PFSK-1 (cell line): ENCODE data around the gene BPIFB3.

Experiments used
- FOXP2 ChIP-seq: optimal IDR thresholded peaks from 2 replicates; pipeline ENCODE3; 2011; ENCODE audit warnings: borderline replicate concordance, control low read depth, inconsistent platforms; ENCODE audit not compliant: insufficient read depth; ENCODE audit errors: extremely low read length, extremely low read depth
- POLR2AphosphoS5 ChIP-seq: IDR thresholded peaks from 2 replicates; pipeline ENCODE4 v1.6.1; 2012; ENCODE audit warnings: low read depth, mild to moderate bottlenecking, control low read depth, low read length, moderate library complexity
- SIN3A ChIP-seq: IDR thresholded peaks from 2 replicates; pipeline ENCODE4 v1.6.1; 2012; ENCODE audit warnings: mild to moderate bottlenecking, low read length, moderate library complexity, borderline replicate concordance; ENCODE audit not compliant: insufficient read depth
- TAF1 ChIP-seq: IDR thresholded peaks from 2 replicates; pipeline ENCODE4 v1.6.1; 2012; ENCODE audit warnings: low read length, control low read depth, borderline replicate concordance; ENCODE audit not compliant: insufficient read depth
- TF ChIP-seq, protein P1 (sequence below), 2 experiments: IDR thresholded peaks; 2 replicates each; pipeline versions ENCODE4 v1.6.1 to v1.8.0; 2011 to 2012; ENCODE audit warnings: low read depth in 2 of 2, low read length in 2 of 2, control low read depth in 1 of 2, inconsistent platforms in 1 of 2, mild to moderate bottlenecking in 1 of 2, moderate library complexity in 1 of 2; ENCODE audit not compliant: insufficient read depth in 1 of 2

BPIFB3 gene

DNA sequence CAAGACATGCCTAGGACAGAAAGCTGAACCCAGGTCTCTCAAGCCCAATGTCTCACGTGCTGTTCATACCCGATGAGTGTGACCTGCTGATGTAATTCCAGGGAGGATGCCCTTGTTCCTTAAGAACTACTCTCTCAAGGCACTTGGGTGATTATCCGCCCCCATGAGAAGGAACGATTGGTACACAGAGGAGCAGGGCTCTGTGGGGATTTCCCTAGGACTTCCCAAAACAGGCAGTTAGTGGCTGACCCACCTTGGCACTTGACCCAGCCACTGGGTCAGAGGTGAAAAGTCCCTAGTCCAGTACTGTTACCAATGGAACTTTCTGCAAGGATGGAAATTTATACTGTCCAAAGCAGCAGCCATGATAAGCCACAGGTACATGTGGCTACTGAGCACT lies 31.4 kb upstream of the BPIFB3 start:
- no peak for TF ChIP-seq FOXP2

DNA sequence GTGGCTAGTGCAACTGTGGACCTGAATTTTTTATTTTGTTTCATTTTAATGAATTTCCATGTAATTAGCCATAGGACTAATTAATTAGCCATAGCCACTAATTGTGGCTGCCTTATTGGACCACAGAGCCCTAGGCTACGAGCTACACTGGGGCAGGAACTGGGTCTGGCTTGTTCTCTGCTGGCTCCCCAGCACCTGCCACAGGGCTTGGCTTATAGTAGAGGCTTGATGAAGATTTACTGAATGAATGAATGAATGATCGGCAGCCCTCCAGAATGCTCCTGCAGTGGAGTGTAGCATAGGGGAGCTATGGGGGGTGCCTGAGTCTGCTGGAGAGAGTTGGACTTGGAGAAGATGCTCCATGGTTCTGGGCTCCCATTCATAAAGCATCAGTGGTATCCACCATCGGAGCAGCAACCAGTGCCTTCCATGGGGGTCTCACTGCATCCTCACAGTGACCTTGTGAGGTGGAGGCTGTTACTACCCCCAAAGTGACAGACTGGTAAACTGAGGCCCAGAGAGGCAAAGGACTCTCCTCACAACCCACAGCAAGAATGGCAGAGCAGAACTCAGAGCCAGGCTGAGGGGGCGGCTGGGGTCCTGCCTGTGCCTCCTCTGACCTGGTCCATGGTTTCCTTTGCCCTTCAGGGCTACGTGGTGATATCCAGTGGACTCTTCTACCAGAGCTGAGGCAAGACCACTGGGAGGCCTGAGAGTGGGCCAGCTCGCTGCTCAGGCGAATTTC lies 30.8 kb upstream of the BPIFB3 start:
- TF ChIP-seq POLR2AphosphoS5 (no peak), SIN3A (no peak)
- TF ChIP-seq, protein P1, sequence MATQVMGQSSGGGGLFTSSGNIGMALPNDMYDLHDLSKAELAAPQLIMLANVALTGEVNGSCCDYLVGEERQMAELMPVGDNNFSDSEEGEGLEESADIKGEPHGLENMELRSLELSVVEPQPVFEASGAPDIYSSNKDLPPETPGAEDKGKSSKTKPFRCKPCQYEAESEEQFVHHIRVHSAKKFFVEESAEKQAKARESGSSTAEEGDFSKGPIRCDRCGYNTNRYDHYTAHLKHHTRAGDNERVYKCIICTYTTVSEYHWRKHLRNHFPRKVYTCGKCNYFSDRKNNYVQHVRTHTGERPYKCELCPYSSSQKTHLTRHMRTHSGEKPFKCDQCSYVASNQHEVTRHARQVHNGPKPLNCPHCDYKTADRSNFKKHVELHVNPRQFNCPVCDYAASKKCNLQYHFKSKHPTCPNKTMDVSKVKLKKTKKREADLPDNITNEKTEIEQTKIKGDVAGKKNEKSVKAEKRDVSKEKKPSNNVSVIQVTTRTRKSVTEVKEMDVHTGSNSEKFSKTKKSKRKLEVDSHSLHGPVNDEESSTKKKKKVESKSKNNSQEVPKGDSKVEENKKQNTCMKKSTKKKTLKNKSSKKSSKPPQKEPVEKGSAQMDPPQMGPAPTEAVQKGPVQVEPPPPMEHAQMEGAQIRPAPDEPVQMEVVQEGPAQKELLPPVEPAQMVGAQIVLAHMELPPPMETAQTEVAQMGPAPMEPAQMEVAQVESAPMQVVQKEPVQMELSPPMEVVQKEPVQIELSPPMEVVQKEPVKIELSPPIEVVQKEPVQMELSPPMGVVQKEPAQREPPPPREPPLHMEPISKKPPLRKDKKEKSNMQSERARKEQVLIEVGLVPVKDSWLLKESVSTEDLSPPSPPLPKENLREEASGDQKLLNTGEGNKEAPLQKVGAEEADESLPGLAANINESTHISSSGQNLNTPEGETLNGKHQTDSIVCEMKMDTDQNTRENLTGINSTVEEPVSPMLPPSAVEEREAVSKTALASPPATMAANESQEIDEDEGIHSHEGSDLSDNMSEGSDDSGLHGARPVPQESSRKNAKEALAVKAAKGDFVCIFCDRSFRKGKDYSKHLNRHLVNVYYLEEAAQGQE (IDR thresholded peaks at IDR 0.05; ENCODE audit: insufficient read depth in 1 of 2, low read depth in 2 of 2, low read length in 2 of 2): no peak

DNA sequence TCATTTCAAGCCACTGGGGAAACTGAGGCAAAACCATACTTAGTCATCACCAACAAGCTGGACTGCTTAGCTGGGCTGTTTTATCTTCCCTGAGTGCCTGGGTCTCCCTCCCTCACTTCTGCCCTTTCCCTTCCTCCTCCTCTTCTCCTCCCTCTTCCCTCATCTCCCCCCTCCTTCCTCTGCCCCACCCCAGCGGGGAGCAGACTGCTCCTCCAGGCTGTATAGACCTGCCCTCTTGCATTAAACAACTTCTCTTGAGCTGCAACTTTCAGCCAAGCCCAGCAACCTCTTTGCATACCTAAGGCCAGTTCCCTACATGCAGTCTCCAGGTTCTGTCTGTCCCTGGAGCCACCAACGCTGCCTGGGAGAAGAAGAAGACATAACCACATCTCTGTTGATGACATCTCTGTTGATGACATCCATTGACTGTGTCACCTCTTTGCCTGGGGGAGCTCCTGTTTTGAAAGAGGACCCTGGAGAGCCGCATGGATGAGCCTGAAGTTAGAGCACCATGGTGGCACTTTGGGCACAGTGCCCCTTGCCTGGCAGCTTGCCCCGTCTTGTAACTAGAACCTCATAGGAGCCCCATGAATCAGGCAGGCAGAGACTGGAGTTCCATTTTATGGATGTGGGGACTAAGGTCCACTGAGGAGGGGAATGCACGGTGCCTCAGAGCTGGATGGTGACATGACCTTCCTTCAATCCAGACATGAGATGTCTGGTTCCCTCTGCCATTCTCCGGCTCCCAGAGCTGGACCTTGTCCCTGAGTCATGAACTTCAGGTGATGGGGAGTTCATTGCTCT lies 30.1 kb upstream of the BPIFB3 start:
- TF ChIP-seq POLR2AphosphoS5 (no peak), TAF1 (no peak), FOXP2 (no peak), SIN3A (no peak)
- TF ChIP-seq, protein P1 (IDR thresholded peaks at IDR 0.05; ENCODE audit: insufficient read depth in 1 of 2, low read depth in 2 of 2, low read length in 2 of 2): no peak

DNA sequence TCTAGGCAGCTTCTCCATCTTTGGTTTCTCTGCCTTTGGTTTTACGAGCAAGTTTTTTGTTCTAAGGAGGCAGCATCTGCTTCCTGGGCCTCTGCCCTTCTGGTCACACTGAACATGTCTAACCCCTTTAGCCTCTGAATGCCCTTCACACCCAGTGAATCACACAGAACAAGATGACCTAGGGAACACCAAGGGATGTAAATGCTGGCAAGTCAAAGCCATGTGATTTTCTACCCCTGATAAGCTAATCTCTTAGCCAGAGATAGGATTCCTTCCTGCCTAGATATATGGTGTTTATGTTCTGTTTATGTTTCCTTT lies 29.5 kb upstream of the BPIFB3 start:
- TF ChIP-seq TAF1 (no peak), POLR2AphosphoS5 (no peak), SIN3A (no peak), FOXP2 (no peak)
- TF ChIP-seq, protein P1 (IDR thresholded peaks at IDR 0.05; ENCODE audit: insufficient read depth in 1 of 2, low read depth in 2 of 2, low read length in 2 of 2): no peak

DNA sequence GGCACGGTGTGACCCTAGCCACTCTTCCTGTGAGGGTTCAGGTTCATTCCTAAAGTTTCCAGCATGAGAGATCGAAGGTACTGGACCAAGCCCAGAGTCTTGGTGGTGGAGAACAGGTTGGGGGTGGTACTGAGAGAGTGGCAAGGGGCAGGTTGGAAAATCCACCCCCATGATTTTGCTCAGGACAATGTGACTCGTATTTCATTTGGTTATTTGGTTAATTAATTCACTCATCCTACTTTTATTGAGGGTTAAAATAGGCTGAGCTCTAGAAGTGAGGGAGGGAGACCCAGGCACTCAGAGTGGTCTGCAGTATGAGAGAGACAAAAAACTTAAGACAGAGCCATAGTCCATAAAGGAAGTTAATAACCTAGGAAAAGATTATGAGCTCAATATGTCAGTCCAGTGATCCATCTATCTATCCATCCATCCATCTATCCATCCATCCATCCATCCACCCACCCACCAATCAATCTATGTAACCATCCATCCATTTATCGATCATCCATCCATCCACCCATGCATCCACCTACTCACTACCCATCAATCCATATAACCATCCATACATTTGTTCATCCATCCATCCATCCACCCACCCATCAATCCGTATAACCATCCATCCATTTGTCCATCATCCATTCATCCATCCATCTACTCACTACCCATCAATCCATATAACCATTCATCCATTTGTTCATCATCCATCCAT lies 28.9 kb upstream of the BPIFB3 start:
- TF ChIP-seq TAF1 (no peak), POLR2AphosphoS5 (no peak), SIN3A (no peak), FOXP2 (no peak)
- TF ChIP-seq, protein P1 (IDR thresholded peaks at IDR 0.05; ENCODE audit: insufficient read depth in 1 of 2, low read depth in 2 of 2, low read length in 2 of 2): no peak
